HuH-7 (cell line): ENCODE measurements around the gene MLLT1.

Experiments used
- DNase-seq: peaks from one replicate; pipeline ENCODE4 v3.0.0; 2011; ENCODE audit warnings: low spot score

The MLLT1 gene

DNA sequence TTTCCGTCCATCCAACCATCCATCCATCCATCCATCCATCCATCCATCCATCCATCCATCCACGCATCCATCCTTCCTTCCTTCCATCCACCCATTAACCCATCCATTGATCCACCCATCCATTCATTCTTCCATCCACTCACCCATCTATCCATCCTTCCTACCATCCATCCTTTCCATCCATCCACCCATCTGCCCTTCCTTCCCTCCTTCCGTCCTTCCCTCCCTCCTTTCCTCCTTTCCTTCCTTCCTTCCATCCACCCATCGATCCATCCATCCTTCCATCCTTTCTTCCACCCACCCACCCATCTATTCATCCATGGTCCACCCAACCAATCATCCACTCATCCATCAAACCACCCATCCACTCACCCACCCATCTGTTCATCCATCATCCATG, 70.1 kb downstream of the MLLT1 start:
- DNase-seq = no peak

GRCh38 chr19:6209233-6209632, 70.5 kb downstream of the MLLT1 start:
- no peak for DNase-seq

DNA sequence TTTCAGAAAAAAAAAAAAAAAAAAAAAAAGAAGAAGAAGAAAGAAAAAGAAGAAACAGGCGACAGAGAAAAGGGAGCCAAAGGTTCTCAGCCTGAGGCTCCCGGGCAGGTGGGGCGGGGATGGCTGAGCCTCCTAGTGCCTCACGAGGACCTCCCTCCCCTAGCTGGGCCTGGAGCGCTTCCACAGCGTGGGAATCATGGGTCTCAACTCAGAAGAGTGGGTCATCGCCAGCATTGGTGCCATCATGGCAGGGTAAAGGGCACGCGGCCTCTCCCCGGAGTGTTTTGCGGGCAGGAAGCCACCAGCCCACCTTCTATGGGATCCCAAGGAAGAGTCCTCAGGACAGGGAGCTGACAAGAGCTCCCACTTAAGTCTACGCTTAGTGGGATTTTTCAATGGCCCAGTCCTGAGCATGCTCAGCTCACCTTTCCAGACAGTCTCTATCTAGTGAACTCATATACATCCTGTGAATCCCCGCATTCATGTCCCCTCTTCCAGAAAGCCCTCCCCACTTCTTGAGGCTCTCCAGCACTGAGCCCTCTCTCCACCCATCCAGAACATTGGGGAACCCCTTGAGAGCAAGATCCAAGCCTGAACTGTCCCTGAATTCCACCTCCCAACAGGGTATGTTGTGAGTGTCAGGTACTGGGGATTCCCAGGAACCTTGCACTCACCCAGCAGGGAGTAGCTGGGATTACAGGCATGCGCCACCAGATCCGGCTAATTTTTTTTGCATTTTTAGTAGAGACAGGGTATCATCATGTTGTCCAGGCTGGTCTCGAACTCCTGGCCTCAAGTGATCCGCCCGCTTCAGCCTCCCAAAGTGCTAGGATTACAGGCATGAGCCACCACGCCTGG, 74.7 kb downstream of the MLLT1 start:
- DNase-seq = peak; percentile 12

DNA sequence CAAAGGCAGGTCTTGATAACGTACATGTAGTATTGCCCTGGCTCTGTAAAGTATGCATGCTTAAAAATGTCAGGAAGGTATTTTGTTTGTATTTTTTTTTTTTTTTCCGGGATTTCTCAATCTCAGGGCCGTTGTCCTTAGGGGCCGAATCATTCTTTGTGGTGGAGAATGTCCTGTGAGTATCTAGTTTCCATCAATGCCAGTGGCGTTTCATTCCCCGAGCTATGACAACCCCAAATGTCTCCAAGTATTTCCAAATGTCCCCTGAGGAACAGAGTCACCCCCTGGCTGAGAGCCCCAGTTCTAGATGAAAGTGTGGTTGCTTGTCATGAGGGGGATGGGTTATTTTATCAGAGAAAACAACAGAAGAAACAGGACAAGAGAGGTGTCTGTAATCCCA, 75.6 kb downstream of the MLLT1 start:
- peak; percentile 11 for DNase-seq

- DNase-seq = peak; percentile 97
Measured at GRCh38 chr19:6199240-6199994, 80.4 kb downstream of the MLLT1 start.

DNA sequence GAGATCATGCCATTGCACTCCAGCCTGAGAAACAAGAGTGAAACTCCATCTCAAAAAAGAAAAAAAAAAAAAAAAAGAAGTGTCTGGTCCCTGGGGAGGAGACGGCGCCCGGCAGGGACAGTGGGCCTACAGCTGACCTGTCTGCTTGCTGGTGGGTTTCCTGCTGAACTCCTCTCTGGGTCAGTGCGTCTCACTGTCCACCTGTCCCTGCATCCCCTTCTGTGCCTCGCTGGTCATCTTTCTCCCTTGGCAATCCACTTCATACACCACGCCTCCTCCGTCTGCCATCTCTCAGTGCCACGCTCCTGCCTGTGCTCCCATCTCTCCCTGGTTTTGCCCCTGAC, 80.9 kb downstream of the MLLT1 start:
- no peak for DNase-seq

GRCh38 chr19:6196361-6196760, 83.4 kb downstream of the MLLT1 start:
- no peak for DNase-seq

- no peak for DNase-seq
Measured at GRCh38 chr19:6188811-6189210, 91.0 kb downstream of the MLLT1 start.

- no peak for DNase-seq
Measured at GRCh38 chr19:6187374-6187773, 92.4 kb downstream of the MLLT1 start.

DNA sequence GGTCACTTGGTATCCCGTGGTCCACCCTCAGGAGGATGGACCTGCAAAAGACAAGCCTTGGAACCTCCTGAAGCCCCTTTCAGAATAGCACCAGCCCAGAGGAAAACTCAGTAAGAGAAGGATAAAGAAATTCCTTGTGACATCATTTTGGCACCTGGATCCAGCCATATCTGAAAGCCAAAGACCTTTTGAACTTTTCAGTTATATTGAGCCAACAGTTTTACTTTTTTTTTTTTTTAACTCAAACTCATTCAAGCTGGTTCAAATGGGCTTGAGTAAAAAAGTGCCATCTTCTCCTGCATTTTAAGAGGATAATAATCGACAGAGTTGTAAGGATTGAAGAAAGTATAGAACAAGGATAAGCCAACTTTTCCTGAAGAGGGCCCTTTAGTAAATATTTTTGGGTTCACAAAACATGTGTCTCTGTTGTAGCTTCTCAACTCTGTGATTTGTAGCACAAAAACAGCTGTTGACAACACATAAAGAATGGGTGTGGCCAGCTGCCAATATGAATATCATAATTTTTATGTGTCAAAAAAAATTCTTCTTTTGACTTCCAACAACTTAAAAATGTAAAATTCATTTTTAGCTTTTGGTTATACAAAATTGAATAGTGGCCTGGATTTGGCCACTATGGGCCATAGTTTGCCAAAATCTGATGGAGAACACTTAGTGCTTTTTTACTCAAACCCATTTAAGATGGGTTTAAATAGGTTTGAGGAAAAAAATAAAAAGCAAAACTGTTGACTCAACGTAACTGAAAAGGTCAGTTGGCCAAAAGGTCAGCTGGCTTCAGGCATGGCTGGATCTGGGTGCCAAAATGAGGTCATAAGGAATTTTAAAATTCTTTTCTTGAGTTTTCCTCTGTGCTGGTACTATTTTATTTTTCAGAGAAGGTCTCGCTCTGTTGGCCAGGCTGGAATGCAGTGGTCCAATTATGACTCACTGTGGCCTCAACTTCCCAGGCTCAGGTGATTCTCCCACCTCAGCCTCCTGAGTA, 93.6 kb downstream of the MLLT1 start:
- DNase-seq = no peak

- DNase-seq = no peak
Measured at GRCh38 chr19:6185093-6185834, 94.5 kb downstream of the MLLT1 start.

- DNase-seq = no peak
Measured at GRCh38 chr19:6181119-6181518, 98.7 kb downstream of the MLLT1 start.

GRCh38 chr19:6173190-6173589, 106.6 kb downstream of the MLLT1 start:
- DNase-seq = no peak

GRCh38 chr19:6172074-6172863, 107.5 kb downstream of the MLLT1 start:
- DNase-seq = no peak

DNA sequence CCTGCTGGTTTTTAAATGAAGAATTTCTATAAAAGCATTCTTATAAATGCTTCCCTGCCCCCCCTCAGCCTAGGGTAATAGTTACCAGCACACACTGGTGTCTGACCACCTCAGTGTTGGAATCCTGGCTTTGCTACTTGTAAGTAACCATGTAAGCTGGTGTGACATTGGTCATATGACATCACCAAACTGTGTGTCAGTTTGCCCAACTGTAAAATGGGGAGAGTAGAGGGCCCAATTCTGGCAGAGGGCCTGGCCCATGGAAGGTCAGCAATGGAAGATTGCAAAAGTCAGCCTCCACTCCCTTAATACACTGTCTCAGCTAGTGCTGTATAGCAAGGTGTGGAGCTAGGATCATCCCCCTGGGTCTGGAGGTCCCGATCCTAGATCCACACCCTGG, 112.7 kb downstream of the MLLT1 start:
- DNase-seq = no peak

GRCh38 chr19:6164906-6165531, 114.8 kb downstream of the MLLT1 start:
- no peak for DNase-seq

DNA sequence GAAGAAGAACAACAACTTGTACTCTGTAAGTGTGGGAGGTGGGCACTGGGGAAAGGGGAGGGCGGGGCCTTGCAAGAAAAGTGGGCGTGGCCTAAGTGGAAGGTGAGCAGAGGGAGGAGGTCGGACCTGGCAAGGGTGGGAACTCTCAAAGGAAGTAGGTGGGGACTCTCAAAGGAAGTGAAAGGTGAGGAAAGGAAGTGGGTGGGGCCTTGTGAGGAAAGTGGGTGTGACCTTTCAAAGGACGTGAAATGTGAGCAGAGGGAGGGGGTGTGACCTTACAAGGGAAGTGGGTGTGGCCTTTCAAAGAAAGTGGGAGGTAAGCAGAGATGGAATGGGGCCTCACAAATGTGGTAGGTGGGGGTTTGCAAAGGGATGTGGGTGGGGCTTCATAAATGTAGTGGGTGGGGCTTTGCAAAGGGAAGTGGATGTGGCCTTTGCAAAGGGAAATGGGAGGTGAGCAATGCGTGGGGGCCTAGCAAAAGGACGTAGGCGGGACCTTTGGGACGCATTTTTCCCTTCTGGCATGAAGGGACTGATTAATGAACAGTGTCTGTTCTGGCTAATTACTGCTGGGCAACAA, 118.4 kb downstream of the MLLT1 start:
- no peak for DNase-seq
